Trophoblast cell (in vitro differentiated cells and primary cell): Measurements from ENCODE around the gene ASXL2.
A peak's percentile ranks its signal among the peaks of the same experiment; 100 is the strongest.

Source experiments
- DNase-seq, 2 donors: peaks; one replicate each; pipeline ENCODE4 v3.0.0-alpha.2; 2016
- H2AFZ ChIP-seq: 2 replicates; pipeline ENCODE4 v1.6.1; 2013; ENCODE audit warnings: low read length, moderate library complexity, mild to moderate bottlenecking; ENCODE audit not compliant: insufficient read depth, poor library complexity
- H2AK5ac ChIP-seq: 2 replicates; pipeline ENCODE4 v1.6.1; 2013; ENCODE audit warnings: mild to moderate bottlenecking, low read length
- H2BK120ac ChIP-seq: 2 replicates; pipeline ENCODE4 v1.6.1; 2013; ENCODE audit warnings: low read length, mild to moderate bottlenecking, moderate library complexity; ENCODE audit not compliant: insufficient read depth, poor library complexity
- H2BK12ac ChIP-seq: 2 replicates; pipeline ENCODE4 v1.6.1; 2013; ENCODE audit warnings: mild to moderate bottlenecking, low read length, moderate library complexity
- H2BK5ac ChIP-seq: 2 replicates; pipeline ENCODE4 v1.6.1; 2013; ENCODE audit warnings: low read length, low read depth, moderate library complexity, mild to moderate bottlenecking; ENCODE audit not compliant: poor library complexity
- H3K14ac ChIP-seq: 2 replicates; pipeline ENCODE4 v1.6.1; 2013; ENCODE audit warnings: mild to moderate bottlenecking, low read length
- H3K18ac ChIP-seq: 2 replicates; pipeline ENCODE4 v1.6.1; 2013; ENCODE audit warnings: mild to moderate bottlenecking, low read length
- H3K23ac ChIP-seq: 2 replicates; pipeline ENCODE4 v1.6.1; 2013; ENCODE audit warnings: low read length
- H3K27ac ChIP-seq: 2 replicates; pipeline ENCODE4 v1.5.1; 2013; ENCODE audit warnings: low read depth, mild to moderate bottlenecking, inconsistent platforms, low read length, moderate library complexity
- H3K27me3 ChIP-seq: 2 replicates; pipeline ENCODE4 v1.6.1; 2013; ENCODE audit warnings: inconsistent platforms, mild to moderate bottlenecking, low read length, moderate library complexity; ENCODE audit not compliant: insufficient read depth
- H3K36me3 ChIP-seq, 2 experiments: 1 replicate in 1 of 2; 2 replicates in 1 of 2; pipeline ENCODE4 v1.6.1; 2013; ENCODE audit warnings: low read length in 2 of 2, mild to moderate bottlenecking in 2 of 2, moderate library complexity in 1 of 2; ENCODE audit not compliant: insufficient read depth in 2 of 2, control insufficient read depth in 1 of 2
- H3K4ac ChIP-seq: 2 replicates; pipeline ENCODE4 v1.6.1; 2013; ENCODE audit warnings: low read depth, mild to moderate bottlenecking, low read length, moderate library complexity
- H3K4me1 ChIP-seq, 2 experiments: 1 replicate in 1 of 2; 2 replicates in 1 of 2; pipeline ENCODE4 v1.6.1; 2013; ENCODE audit warnings: low read length in 2 of 2, mild to moderate bottlenecking in 2 of 2, moderate library complexity in 1 of 2; ENCODE audit not compliant: insufficient read depth in 2 of 2, control insufficient read depth in 1 of 2
- H3K4me2 ChIP-seq: 2 replicates; pipeline ENCODE4 v1.6.1; 2013; ENCODE audit warnings: inconsistent platforms, mild to moderate bottlenecking, low read length, moderate library complexity
- H3K4me3 ChIP-seq: 2 replicates; pipeline ENCODE4 v1.5.1; 2013; ENCODE audit warnings: mild to moderate bottlenecking, low read depth, low read length, inconsistent platforms
- H3K79me1 ChIP-seq: one replicate; pipeline ENCODE4 v1.6.1; 2013; ENCODE audit warnings: low read length
- H3K79me2 ChIP-seq: 2 replicates; pipeline ENCODE4 v1.6.1; 2013; ENCODE audit warnings: low read length, mild to moderate bottlenecking; ENCODE audit not compliant: control insufficient read depth, insufficient read depth, poor library complexity
- H3K9ac ChIP-seq: 2 replicates; pipeline ENCODE4 v1.6.1; 2013; ENCODE audit warnings: mild to moderate bottlenecking, low read length
- H3K9me3 ChIP-seq: 2 replicates; pipeline ENCODE4 v1.6.1; 2013; ENCODE audit warnings: low read depth, mild to moderate bottlenecking, control low read depth, inconsistent platforms, low read length; ENCODE audit not compliant: insufficient read depth
- H4K12ac ChIP-seq: 2 replicates; pipeline ENCODE4 v1.6.1; 2013; ENCODE audit warnings: low read depth, mild to moderate bottlenecking, low read length, moderate library complexity
- H4K8ac ChIP-seq: 2 replicates; pipeline ENCODE4 v1.6.1; 2013; ENCODE audit warnings: low read depth, mild to moderate bottlenecking, low read length, moderate library complexity
- H4K91ac ChIP-seq: one replicate; pipeline ENCODE4 v1.6.1; 2013; ENCODE audit warnings: low read depth, mild to moderate bottlenecking, low read length, moderate library complexity
- WGBS: extraction: QIAGEN DNeasy Blood & Tissue Kit; methylation state at CpG from one replicate; pipeline ENCODE4 v1.1.7; 2013; ENCODE audit warnings: missing lambda C conversion rate; ENCODE audit not compliant: insufficient read length, insufficient coverage; ENCODE audit errors: extremely low coverage; 5-methylcytosine and 5-hydroxymethylcytosine counted together

The ASXL2 gene

DNA sequence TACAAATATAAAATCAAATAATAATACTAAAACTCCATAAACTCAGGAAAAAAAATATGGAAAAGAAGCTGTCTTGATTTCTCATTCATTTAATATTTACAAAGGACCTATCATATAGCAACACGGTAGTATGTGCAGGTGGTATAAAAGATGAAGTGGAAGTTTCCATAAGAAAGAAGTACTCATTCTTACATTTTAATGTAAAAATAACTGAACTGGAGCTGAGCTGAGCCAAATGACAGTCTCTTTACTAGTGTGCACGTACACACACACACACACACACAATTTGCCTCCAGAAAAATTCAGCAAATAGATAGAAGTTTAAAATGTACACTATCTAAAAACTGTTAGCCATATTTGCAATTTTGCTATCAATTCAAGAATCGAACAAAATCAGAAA lies 54.1 kb downstream of the ASXL2 start:
- H2AFZ ChIP-seq = no peak overlapping the region
- H4K8ac ChIP-seq = no peak overlapping the region
- no peak overlapping the region for H3K18ac ChIP-seq
- no peak overlapping the region for H3K4me3 ChIP-seq
- H2AK5ac ChIP-seq = no peak overlapping the region
- H3K79me1 ChIP-seq = no peaks in the 10 kb centered on the region
- H2BK12ac ChIP-seq = no peak overlapping the region
- DNase-seq = no peak
- no peak overlapping the region for H3K4ac ChIP-seq
- H3K4me2 ChIP-seq = no peak overlapping the region
- H3K4me1 ChIP-seq = no peaks in the 10 kb centered on the region
- H3K9me3 ChIP-seq = no peaks in the 10 kb centered on the region
- H3K36me3 ChIP-seq = no peaks in the 10 kb centered on the region
- H2BK5ac ChIP-seq = no peak overlapping the region
- no peak overlapping the region for H4K91ac ChIP-seq
- no peak overlapping the region for H3K14ac ChIP-seq
- no peak overlapping the region for H3K23ac ChIP-seq
- H4K12ac ChIP-seq = no peak overlapping the region
- no peak overlapping the region for H3K27ac ChIP-seq
- no peaks in the 10 kb centered on the region for H3K27me3 ChIP-seq
- H3K9ac ChIP-seq = no peak overlapping the region
- H3K79me2 ChIP-seq = no peaks in the 10 kb centered on the region
- WGBS = no CpG with 5 or more reads among the region's 3 CpGs
- H2BK120ac ChIP-seq = no peak overlapping the region

DNA sequence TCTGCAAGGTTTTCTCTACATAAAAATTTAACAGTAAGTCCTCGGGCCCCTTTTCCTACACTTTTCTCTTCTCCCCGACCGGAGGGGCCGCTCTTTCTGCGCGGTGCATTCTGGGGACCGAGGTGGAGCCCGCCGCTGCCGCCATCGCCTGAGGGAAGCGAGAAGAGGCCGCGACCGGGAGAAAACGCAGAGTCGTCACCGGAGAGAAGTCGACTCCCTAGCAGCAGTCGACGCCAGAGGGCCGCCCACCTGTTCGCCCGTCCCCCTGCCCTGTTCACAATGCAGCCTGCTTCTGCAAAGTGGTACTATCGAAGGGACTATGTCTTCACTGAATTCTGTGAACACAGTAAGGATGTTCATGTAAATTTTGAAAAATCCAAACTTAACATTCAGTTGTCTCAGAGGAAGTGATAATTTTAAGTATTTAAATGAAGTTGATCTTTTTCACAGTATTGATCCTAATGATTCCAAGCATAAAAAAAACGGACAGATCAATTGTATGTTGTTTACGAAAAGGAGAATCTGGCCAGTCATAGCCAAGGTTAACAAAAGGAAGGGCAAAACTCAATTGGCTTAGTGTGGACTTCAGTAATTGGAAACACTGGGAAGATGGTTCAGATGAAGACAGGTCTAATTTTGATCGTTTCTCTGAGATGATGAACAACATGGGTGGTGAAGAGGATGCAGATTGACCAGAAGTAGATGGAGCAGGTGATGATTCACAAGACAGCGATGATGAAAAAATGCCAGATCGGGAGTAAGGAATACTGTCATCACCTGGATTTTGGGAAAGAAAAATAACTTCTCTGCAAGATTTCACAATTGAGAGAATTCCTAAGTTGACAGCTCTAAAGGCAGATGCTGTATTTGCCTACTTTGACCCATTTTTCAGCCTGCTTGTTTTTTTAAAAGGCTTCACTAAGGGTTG lies 55.8 kb downstream of the ASXL2 start:
- H3K79me2 ChIP-seq = no peaks in the 10 kb centered on the region
- H2BK12ac ChIP-seq = no peak overlapping the region
- no peaks in the 10 kb centered on the region for H3K27me3 ChIP-seq
- peak; percentile 26 to 68 for DNase-seq
- H3K36me3 ChIP-seq = no peaks in the 10 kb centered on the region
- no peak overlapping the region for H2BK5ac ChIP-seq
- H3K4me2 ChIP-seq = no peak overlapping the region
- H3K9ac ChIP-seq = no peak overlapping the region
- H3K23ac ChIP-seq = no peak overlapping the region
- no peak overlapping the region for H4K91ac ChIP-seq
- H3K4me1 ChIP-seq = no peaks in the 10 kb centered on the region
- no peak overlapping the region for H3K4ac ChIP-seq
- H3K9me3 ChIP-seq = no peaks in the 10 kb centered on the region
- H3K18ac ChIP-seq = no peak overlapping the region
- no peak overlapping the region for H4K8ac ChIP-seq
- no peaks in the 10 kb centered on the region for H3K79me1 ChIP-seq
- H3K14ac ChIP-seq = no peak overlapping the region
- no peak overlapping the region for H3K4me3 ChIP-seq
- WGBS = no CpG with 5 or more reads among the region's 30 CpGs
- no peak overlapping the region for H2AK5ac ChIP-seq
- H3K27ac ChIP-seq = no peak overlapping the region
- no peak overlapping the region for H2BK120ac ChIP-seq
- no peak overlapping the region for H4K12ac ChIP-seq
- no peak overlapping the region for H2AFZ ChIP-seq

DNA sequence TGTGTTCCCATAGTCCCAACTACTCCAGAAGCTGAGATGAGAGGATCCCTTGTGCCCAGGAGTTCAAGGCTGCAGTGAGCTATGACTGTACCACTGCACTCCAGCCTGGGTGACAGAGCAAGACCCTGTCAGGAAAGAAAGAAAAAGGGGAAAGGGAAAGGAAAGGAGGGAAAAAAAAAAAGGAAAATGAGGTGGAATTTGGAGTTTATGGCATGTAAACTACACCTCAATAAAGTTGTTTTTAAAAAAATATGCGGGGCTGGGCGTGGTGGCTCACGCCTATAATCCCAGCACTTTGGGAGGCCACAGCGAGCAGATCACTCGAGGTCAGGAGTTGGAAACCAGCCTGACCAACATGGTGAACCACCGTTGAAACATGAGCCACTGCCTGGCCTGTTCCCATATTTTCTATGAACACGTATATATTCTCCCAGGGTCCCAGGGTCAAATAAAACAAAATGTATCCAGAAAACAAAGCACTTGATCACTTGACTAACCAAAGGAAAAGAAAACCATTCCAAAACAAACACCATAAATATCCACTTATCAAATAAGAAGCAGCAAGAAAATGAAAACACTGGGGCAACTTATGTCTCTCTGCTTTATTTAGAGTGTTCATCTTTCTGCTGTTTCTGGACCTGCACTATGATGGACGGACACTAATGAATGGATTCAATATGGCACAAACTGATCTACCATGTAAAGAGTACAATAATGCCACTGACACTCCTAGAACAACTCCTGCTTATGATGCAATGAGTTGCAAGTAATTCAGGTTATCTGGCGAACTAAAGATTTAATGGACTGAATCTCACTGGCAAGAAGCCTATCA lies 56.8 kb downstream of the ASXL2 start:
- H3K79me1 ChIP-seq = no peaks in the 10 kb centered on the region
- no peak overlapping the region for H3K4me2 ChIP-seq
- no peak for DNase-seq
- no peak overlapping the region for H3K27ac ChIP-seq
- H2AFZ ChIP-seq = no peak overlapping the region
- no peaks in the 10 kb centered on the region for H3K27me3 ChIP-seq
- no peak overlapping the region for H3K18ac ChIP-seq
- no peak overlapping the region for H2BK5ac ChIP-seq
- WGBS = no CpG with 5 or more reads among the region's 9 CpGs
- H4K12ac ChIP-seq = no peak overlapping the region
- H3K4ac ChIP-seq = no peak overlapping the region
- H2AK5ac ChIP-seq = no peak overlapping the region
- no peak overlapping the region for H3K14ac ChIP-seq
- no peak overlapping the region for H3K23ac ChIP-seq
- H4K91ac ChIP-seq = no peak overlapping the region
- H3K79me2 ChIP-seq = no peaks in the 10 kb centered on the region
- H3K4me3 ChIP-seq = no peak overlapping the region
- H3K9me3 ChIP-seq = no peaks in the 10 kb centered on the region
- no peak overlapping the region for H2BK120ac ChIP-seq
- H3K9ac ChIP-seq = no peak overlapping the region
- H4K8ac ChIP-seq = no peak overlapping the region
- H3K36me3 ChIP-seq = no peaks in the 10 kb centered on the region
- no peak overlapping the region for H2BK12ac ChIP-seq
- no peaks in the 10 kb centered on the region for H3K4me1 ChIP-seq

DNA sequence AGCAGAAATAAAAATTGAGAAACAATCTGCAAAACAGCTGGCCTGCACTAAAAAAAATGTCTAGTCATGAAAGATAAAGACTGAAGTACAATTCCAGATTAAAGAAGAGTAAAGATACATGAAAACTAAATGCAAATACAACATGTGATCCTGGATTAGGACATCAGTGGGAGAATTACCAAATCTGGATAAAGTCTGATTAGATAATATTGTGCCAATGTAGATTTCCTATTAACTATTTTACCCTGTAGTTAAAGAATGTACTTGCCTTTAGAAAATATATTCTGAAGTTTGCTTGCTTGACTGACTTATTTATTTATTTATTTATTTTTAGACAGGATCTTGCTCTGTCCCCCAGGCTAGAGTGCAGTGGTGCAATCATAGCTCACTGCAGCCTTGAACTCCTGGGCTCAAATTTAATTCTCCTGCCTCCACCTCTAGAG lies 58.7 kb downstream of the ASXL2 start:
- no peak overlapping the region for H3K4me2 ChIP-seq
- DNase-seq = no peak
- H3K79me2 ChIP-seq = no peaks in the 10 kb centered on the region
- no peak overlapping the region for H2BK12ac ChIP-seq
- H3K14ac ChIP-seq = no peak overlapping the region
- no peak overlapping the region for H3K4ac ChIP-seq
- no peak overlapping the region for H4K8ac ChIP-seq
- H2AK5ac ChIP-seq = no peak overlapping the region
- no peak overlapping the region for H2BK5ac ChIP-seq
- no peaks in the 10 kb centered on the region for H3K27me3 ChIP-seq
- H4K12ac ChIP-seq = no peak overlapping the region
- no peak overlapping the region for H3K27ac ChIP-seq
- H2AFZ ChIP-seq = no peak overlapping the region
- H3K18ac ChIP-seq = no peak overlapping the region
- no peaks in the 10 kb centered on the region for H3K9me3 ChIP-seq
- no peak overlapping the region for H2BK120ac ChIP-seq
- H3K23ac ChIP-seq = no peak overlapping the region
- no peaks in the 10 kb centered on the region for H3K79me1 ChIP-seq
- no peaks in the 10 kb centered on the region for H3K4me1 ChIP-seq
- H3K9ac ChIP-seq = no peak overlapping the region
- H3K36me3 ChIP-seq = no peaks in the 10 kb centered on the region
- H3K4me3 ChIP-seq = no peak overlapping the region
- no peak overlapping the region for H4K91ac ChIP-seq
